ENCODE data around the gene MRPL49.

MRPL49 gene

DNA sequence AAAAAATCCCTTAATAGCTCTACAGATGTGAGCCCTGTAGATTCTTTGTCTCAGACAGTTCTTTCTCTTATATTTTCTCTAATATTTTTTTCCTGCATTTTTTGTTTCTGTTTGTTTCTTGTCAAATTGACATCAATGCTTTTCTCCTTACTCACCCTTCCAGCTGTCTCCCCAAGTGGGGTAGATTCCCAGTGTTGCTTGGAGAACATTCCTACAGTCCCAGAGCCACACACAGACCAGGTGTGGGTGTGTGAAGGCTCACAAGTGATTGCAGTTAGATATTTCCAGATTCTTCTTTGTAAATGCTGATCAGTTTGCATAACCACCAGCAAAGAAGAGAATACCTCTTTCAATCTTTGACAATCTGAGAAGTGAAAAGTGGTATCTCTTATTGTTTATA lies 18.6 kb upstream of the MRPL49 start:
- DNase-seq: no peak

DNA sequence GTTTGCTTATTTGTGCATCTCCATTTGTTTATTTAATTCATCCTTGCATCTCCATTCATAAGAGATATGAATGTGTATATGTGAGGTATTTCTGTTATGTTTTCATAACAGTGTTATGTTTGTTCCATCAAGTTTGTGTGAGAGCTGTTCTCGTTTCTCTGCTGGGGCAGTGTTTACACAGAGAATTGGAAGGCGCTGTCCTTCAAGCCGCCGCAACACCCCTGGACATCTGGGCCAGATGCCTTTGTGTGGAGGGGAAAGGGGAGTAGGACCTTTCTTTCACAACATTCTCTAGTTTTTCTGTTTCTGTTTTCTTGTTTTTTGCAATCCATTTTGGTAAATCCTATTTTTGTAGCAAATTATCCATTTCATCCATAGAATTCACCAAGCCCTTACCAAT lies 17.5 kb upstream of the MRPL49 start:
- no peak for DNase-seq

DNA sequence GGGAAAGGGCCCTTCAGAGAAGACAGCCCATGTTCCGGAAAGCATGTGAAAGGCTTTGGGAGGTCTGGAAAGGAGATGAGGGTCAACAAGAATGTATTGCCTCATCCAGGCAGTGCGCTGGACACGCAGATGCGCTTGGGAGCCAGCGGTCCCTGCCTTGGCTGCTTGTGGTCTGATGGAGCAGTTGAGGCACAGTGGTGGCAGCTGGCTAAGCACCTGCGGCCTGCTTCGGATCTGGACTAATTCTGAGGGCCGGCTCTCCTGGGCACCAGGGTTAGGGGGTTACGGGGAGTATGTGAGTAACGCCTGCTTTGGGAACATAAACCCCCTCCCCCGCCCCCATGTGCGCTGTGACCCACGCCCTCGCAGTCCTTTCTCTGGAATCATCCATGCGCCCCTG lies 15.0 kb upstream of the MRPL49 start:
- DNase-seq: no peak

DNA sequence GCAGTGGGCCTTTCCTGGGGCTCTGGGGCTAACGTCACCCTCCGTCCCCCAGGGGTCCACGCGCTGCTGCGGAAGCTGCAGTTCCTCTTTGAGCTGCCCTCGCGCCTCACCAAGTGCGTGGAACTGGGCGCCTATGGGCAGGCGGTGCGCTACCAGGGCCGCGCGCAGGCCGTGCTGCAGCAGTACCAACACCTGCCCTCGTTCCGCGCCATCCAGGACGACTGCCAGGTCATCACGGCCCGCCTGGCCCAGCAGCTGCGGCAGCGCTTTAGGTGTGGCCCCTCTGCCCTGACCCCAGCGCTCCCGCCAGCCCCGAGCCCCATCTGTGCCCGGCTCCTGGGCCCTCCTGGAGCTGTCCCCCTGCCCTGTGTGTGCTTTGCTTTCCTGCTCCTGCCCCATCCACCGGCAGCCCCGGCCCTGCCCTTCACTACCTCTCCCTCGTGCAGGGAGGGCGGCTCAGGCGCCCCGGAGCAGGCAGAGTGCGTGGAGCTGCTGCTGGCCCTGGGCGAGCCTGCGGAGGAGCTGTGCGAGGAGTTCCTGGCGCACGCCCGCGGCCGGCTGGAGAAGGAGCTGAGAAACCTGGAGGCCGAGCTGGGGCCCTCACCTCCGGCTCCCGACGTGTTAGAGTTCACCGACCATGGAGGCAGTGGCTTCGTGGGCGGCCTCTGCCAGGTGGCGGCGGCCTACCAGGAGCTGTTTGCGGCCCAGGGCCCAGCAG lies 14.2 kb upstream of the MRPL49 start:
- no peak for DNase-seq

DNA sequence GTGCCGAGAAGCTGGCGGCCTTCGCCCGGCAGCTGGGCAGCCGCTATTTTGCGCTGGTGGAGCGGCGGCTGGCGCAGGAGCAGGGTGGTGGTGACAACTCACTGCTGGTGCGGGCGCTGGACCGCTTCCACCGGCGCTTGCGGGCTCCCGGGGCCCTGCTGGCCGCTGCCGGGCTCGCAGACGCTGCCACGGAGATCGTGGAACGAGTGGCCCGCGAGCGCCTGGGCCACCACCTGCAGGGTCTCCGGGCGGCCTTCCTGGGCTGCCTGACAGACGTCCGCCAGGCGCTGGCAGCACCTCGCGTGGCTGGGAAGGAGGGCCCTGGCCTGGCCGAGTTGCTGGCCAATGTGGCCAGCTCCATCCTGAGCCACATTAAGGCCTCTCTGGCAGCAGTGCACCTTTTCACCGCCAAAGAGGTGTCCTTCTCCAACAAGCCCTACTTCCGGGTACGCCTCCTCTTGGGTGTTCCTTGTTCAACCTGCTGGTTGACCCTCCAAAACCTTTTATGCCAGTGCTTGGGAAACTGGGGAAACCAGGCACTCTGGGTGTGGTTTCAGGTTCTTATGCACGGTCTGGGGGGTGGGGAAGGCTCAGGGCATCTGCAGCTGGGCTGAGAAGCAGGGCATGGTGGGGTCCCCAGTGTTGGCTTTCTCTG lies 13.5 kb upstream of the MRPL49 start:
- peak; percentile 21 for DNase-seq

GRCh38 chr11:65109231-65110198 lies 12.6 kb upstream of the MRPL49 start:
- DNase-seq: peak; percentile 25

GRCh38 chr11:65110354-65110861 lies 11.7 kb upstream of the MRPL49 start:
- peak; percentile 91 for DNase-seq

- DNase-seq: peak; percentile 30
Measured at GRCh38 chr11:65111159-65111743, 10.9 kb upstream of the MRPL49 start.

DNA sequence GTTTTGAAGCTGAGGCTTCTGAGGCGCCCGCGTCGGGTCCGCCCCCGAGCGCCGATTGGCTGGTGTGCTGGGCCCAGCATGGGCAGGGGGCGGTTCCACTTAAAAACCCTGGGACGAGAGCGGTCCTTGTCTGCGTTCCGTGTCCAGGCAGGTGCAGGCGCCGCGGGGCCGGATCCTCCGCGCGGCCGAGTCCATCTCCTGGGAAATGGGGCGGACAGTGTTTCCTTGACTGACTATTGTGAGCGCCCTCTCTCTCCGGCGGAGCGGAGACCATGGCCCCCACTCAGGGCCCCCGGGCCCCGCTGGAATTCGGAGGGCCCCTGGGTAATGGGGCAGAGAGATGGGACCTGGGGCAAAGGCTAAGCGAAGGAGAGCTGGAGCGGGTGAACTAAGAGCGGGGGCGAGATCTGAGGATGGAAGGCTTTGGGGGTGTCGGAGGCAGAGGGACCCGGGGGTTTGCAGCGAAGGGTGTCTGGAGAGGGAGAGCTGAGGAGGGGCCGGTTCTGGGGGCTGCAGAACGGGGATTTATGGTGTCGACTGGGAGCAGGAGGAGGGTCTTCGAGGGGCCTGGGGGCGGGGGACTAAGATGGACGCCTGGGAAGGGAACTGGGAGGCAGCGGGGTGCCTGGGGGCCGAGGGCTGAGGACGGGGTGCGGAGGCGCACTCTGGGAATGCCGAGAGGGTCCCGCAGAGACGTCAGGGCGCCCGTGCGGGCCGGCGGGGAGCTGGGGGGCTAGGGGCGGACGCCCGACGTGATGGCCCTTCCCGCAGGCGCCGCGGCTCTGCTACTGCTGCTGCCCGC lies 10.2 kb upstream of the MRPL49 start, which contains the start of gene TM7SF2:
Gene TM7SF2 (plus strand): TSS at position 129 of the 802 bp plus-strand sequence. CDS start 144 bp downstream, at position 273.
- DNase-seq: peak; percentile 94

DNA sequence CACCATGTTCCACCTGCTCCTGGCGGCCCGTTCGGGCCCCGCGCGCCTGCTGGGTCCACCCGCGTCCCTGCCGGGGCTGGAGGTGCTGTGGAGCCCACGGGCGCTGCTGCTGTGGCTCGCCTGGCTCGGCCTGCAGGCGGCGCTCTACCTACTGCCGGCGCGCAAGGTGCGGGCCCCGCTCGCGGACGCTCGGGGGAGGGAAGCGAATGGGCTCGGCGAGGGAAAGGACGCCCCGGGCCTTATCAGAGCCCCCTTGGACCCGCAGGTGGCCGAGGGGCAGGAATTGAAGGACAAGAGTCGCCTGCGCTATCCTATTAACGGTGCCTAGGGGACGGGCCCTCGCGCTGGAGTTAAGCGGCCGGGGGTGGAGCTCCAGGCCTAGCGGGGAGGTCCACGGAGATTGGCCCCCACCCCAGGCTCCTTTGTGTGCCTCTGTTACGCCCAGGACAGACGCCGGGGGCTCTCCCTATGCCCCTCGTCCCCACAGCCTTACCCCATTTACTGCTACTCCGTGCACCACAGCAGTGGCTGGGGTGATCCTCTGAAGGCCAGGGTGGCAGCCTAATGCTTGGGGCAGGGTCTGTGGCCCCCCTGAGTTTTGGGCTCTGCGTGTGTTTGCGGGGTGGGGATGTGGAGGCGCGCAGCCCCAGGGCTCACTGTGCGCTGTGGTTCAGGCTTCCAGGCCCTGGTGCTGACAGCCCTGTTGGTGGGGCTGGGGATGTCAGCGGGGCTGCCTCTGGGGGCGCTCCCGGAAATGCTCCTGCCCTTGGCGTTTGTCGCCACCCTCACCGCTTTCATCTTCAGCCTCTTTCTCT lies 9.4 kb upstream of the MRPL49 start:
- peak; percentile 65 for DNase-seq

GRCh38 chr11:65113361-65113756 lies 8.8 kb upstream of the MRPL49 start:
- DNase-seq: peak; percentile 33

DNA sequence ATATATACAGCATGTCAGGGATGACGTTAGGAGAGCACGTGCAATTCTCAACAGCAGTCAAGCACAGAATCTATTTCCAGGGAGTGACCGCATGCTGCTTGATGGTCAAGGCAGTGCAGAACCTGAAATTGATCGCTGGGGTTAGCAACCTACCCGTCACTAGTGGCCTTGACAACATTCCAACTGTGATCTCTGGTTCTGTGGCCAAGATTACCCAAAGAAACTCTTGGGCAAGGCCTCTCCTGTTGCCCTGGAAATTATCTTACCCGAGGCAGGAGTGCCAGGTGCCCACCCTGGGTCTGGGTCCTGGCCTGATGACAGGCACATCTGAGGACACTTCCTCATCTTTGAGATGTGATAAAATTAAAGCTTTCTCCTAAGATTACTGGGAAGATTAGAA lies 8.3 kb upstream of the MRPL49 start:
- DNase-seq: peak; percentile 16

GRCh38 chr11:65114538-65115171 lies 7.5 kb upstream of the MRPL49 start:
- DNase-seq: peak; percentile 26

- DNase-seq: peak; percentile 18
Measured at GRCh38 chr11:65115361-65116082, 6.6 kb upstream of the MRPL49 start.

DNA sequence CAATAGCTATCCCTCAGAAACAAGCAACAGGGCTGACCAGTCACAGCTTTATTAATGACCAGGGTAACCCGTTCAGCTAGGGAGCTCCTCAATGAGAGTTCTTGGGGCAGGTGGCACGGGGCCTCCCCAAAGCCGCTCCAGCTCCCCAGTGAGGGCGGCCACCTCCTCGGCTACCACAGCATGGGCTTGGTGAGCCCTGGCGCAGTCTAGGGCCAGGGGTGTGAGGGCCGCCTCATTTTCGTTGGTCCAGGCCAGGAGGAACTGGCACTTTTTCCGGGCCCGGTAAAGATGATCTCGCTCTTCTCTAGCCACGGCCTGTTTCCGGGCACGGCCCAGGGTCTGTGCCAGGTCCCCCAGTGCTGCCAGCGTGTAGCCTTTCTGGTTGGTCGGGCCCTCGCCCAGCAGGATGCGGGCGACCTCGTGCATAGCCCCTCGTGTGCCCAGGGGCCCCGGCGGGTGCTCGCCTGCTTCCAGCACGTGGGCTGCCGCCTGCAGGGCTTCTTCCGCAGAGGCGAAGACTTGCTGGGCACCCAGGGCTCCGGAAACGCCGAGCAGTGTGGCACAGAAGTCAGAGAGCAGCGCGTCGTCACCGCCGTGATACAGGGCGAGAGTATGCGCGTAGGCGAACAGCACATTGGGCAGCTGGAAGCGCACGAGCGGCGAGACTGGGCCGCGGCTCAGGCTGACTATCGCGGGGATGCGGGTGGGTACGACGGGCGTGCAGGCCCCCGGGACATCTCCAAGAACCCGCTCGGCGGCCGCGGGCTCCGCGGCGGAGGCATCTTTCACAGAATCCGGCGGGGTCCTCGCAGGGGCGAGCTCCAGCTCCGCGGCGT lies 5.5 kb upstream of the MRPL49 start:
- peak; percentile 43 for DNase-seq

DNA sequence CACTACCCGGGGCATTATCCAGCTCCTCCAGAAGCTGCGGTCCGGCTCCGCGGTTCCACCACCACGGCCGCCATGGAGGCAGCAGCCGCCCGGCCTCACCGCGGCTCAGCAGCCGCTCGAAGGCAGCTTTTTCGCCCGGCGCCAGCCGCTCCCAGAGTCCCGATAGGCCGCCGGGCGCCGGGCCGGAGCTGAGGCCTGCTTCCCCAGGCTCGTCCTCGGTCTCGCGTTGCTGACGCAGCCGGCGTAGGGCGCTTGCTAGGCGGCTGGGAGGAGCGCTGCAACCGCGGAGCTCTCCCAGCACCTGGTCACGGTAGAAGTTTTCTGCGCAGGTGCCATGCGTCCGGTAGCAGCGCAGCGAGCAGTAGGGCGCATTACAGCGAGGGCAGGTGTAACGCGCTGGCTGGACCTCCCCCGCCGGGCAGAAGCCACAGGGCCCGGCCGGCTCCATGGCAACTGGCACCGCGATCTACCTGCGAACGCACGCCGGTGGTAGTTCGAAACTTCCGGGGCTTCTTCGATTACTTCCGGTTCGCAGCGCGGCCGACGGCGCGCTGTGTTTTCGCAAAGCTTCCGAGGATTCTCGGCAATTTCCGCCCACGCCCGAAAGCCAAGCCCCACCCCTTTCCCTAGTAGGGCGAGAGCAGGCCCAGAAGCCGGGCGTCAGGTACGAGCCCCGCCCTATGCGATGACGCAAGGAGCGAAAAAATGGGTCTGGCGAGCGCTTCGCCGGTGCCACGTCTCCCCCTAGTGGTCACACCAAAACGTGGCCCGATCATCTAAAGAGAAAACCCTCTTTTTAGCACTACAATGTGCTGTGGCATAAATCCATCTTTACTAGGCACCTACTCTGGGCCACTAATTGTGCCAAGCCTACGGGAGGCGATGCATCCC lies 4.7 kb upstream of the MRPL49 start, which contains the start of gene ZNHIT2:
Gene ZNHIT2 (minus strand): TSS at position 496 of the 891 bp plus-strand sequence. CDS start 48 bp downstream, at position 448.
- peak; percentile 100 for DNase-seq

DNA sequence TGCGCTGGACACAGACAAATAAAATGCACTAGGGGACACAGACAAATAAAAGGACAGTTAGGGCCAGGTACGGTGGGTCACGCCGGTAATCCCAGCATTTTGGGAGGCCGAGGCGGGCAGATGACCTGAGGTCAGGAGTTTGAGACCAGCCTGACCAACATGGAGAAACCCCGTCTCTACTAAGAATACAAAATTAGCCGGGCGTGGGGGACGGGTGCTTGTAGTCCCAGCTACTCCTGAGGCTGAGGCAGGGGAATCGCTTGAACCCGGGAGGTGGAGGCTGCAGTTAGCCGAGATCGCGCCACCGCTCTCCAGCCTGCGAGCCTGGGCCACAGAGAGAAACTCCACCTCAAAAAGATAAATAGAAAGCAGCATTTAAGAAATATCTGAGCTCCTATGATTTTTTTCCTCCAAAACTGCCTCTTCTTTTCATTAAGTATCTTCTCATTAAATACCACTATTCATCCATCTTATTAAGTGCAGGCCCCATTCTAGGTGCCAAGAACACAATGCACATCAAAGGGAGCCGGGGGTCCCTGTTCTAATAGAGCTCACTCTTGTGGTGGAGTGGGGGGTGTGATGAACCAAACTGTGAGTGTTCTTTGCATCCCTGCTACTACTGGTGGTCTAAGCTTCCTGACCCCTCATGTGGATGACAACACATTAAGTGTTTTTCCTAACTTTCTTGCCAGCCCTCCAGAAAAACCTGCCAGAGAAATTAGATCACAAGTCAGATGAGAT lies 3.9 kb upstream of the MRPL49 start:
- no peak for DNase-seq
